C4-2B (cell line): ENCODE data around the gene NEK9.

Experiments used
- H3K27ac ChIP-seq: fragments of 450-650 bp; 2 replicates; pipeline ENCODE4 v1.5.1; 2017
- ZFX ChIP-seq: fragments of 450-650 bp; IDR thresholded peaks from 2 replicates; pipeline ENCODE4 v1.6.1; 2017
- TF ChIP-seq, protein P1 (sequence below): fragments of 450-650 bp; conservative IDR thresholded peaks from 2 replicates; pipeline ENCODE4 v1.5.1; 2017; ENCODE audit warnings: mild to moderate bottlenecking

NEK9 gene

DNA sequence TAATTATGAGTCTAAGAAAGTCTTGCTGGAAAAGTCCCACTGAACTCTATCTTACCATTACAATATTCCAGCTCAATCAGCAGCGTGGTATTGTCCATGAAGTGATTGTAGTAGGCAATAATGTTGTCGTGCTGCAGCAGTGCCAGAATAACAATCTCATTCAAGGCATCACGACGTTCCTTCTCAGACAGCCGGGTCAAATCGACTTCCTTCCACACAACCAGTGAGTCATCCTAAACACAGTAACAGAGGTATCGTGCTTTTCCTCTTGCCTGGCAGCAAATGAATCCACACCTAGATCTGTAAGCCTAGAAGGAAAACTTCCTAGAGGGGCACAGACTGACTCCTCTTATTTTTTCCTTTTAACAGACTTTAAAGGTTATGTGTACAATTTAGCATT lies 2.9 kb downstream of the NEK9 start:
- H3K27ac ChIP-seq, result no peak overlapping the region
- TF ChIP-seq ZFX, result no peak
- TF ChIP-seq, protein P1, sequence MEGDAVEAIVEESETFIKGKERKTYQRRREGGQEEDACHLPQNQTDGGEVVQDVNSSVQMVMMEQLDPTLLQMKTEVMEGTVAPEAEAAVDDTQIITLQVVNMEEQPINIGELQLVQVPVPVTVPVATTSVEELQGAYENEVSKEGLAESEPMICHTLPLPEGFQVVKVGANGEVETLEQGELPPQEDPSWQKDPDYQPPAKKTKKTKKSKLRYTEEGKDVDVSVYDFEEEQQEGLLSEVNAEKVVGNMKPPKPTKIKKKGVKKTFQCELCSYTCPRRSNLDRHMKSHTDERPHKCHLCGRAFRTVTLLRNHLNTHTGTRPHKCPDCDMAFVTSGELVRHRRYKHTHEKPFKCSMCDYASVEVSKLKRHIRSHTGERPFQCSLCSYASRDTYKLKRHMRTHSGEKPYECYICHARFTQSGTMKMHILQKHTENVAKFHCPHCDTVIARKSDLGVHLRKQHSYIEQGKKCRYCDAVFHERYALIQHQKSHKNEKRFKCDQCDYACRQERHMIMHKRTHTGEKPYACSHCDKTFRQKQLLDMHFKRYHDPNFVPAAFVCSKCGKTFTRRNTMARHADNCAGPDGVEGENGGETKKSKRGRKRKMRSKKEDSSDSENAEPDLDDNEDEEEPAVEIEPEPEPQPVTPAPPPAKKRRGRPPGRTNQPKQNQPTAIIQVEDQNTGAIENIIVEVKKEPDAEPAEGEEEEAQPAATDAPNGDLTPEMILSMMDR, result no peak

DNA sequence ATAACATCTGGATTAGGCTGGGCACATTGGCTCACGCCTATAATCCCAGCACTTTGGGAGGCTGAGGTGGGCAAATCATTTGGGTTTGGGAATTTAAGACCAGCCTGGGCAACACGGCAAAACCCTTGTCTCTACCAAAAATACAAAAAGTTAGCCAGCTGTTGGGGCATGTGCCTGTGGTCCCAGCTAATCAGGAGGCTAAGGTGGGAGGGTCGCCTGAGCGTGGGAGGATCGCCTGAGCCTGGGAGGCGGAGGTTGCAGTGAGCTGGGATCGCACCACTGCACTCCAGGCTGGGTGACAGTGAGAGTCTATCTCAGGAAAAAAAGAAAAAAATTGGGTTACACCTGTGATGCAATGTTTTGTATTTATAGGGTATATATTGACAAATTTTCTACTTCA lies 5.3 kb downstream of the NEK9 start:
- H3K27ac ChIP-seq, result no peak overlapping the region
- TF ChIP-seq, protein P1, result no peak

DNA sequence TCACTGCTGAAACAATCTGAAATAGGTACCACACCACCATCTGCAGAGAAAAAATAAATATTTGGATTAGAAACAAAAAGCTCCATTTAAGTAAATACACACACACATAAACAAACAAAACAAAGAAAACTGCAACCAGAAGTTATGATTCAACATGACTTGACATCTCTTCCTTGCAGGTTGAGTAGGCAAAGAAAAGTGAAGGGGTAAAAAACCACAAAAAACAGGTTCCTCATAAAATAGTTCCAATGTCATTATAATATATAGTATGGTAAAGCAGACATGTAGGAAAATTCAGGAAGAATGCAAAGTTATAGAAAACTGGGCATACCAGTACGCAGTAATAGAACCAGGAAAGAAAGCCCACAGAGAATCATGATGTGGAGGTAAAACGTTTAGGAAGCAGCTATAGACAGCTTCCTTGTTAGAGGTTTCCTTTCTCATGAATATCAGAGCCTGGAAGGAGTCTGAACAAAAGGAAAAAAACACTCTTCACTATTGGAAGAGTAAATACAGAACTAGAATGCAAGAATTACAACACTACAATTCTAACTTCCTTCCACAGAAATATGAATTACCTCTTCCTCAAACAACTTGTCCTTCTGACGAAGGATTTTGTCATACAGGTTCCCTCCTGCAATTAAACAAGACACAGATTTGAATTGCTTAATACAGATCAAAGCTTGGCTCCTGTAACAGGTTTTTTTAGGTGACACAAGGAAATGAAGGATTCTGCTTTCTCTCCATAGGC lies 6.1 kb downstream of the NEK9 start:
- no peak overlapping the region for H3K27ac ChIP-seq
- no peak for TF ChIP-seq ZFX
- TF ChIP-seq, protein P1, result no peak

DNA sequence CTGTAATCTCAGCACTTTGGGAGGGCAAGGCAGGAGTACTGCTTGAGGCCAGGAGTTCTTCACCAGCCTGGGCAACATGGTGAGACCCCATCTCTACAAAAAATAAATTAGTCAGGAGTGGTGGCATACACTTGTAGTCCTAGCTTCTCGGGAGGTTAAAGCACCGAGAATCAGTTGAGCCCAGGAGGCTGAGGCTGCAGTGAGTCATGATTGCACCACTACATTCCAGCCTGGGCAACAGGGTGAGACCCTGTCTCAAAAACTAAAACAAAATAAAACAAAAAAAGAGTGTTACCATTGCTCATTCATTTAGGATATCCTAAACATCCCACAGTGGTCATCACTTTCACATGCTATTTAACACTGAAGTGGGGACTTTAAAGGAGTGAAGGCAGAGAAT lies 7.8 kb downstream of the NEK9 start:
- H3K27ac ChIP-seq, result no peak overlapping the region
- TF ChIP-seq, protein P1, result no peak
- TF ChIP-seq ZFX, result no peak

DNA sequence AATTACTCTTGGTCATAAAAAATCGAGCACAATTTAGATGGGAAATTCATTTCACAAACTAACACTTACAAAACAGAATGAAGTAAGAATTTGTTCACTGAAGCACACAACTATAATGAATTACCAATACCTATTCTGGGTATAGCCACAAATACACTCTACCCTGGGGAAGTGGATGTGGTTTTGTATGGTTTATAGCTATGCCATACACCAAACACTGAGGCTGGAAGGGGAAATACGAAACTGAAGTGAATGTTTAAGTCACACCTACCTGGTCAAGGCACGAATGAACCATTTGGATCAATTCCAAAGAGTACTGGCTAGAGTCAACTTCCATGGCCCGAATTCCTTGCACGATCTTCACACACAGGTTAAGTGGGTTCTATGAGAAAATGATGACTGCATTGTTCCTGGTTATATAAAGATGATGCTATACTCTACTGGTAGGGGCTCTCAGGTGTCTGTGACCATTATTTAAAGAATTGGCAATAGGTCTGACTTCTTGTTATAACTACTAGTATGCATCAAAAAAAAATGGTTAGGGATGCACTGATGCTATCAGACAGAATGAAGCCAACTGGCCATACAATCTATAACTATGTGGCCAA lies 12.8 kb downstream of the NEK9 start:
- no peak overlapping the region for H3K27ac ChIP-seq
- TF ChIP-seq, protein P1, result no peak
- TF ChIP-seq ZFX, result no peak

DNA sequence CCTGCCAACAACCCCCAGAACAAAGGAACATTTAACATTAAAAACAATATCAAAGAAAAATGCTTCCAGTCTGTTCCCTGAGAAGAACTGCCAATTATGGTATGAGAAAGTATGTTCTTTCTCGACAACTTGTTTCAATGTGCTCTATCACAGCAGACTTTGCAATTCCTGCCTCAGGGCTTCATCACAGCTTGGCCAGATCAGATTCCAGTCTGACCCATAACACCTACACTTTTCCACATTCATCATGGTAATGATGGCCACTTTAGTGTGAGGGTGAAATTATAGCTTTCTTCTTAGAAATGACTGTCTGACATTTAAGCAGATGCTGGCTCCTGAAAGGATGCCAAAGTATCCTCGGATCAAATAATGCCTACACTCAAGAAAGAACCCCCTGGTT lies 17.0 kb downstream of the NEK9 start:
- no peak for TF ChIP-seq ZFX
- TF ChIP-seq, protein P1, result no peak
- no peak overlapping the region for H3K27ac ChIP-seq

DNA sequence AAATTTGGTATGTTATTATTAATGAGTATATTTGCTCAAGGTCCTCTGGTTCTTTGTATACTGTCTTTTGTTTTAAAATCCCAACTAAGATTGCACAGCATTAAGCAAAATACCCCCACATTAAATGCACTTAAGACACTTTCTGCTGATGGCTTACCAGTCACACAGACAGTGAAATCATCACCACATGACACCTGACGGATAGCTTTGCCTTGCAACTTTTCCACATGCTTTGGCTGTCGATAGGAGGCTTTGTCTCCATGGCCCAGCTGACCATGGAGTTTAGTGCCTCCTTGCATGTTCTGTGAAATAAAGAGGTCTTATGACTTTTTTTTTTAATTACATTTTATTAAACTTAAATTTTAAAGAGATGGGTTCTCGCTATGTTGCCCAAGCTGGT lies 19.7 kb downstream of the NEK9 start:
- TF ChIP-seq ZFX, result no peak
- TF ChIP-seq, protein P1, result no peak
- H3K27ac ChIP-seq, result no peak overlapping the region
